COR-L47 (cell line): ENCODE results near the gene DNMT3A.

Experiments used
- DNase-seq: peaks from one replicate; lab custom pipeline; 2025; lab: John Stamatoyannopoulos, UW

The DNMT3A gene

GRCh38 chr2:25204190-25204838 is 137.4 kb downstream of the DNMT3A start:
- no peak for DNase-seq

- no peak for DNase-seq
These were observed 139.4 kb downstream of the DNMT3A start for GRCh38 chr2:25202275-25202674.

DNA sequence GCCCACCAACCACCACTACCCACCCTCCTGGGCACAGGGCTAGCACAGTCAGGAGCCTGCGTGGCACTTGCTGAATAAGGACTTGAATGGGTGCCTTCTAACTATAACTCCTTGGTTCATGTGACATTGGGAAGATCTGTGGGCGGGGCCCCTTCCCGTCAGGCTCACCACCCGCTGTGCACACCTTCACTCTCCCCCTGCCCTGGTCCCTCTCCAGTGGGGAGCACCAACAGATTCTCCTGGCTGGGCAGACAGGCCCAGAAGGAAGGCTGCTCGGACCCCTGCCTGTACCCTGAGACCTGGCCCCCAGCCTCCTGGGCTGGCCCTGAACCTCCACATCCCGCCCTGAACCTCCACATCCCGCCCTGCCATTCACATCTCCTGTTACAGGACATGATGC is 139.9 kb downstream of the DNMT3A start:
- no peak for DNase-seq

GRCh38 chr2:25201265-25201664 is 140.5 kb downstream of the DNMT3A start:
- DNase-seq = no peak

GRCh38 chr2:25198576-25198975 is 143.1 kb downstream of the DNMT3A start:
- no peak for DNase-seq

- DNase-seq = no peak
These were observed 143.6 kb downstream of the DNMT3A start for GRCh38 chr2:25198209-25198525.

DNA sequence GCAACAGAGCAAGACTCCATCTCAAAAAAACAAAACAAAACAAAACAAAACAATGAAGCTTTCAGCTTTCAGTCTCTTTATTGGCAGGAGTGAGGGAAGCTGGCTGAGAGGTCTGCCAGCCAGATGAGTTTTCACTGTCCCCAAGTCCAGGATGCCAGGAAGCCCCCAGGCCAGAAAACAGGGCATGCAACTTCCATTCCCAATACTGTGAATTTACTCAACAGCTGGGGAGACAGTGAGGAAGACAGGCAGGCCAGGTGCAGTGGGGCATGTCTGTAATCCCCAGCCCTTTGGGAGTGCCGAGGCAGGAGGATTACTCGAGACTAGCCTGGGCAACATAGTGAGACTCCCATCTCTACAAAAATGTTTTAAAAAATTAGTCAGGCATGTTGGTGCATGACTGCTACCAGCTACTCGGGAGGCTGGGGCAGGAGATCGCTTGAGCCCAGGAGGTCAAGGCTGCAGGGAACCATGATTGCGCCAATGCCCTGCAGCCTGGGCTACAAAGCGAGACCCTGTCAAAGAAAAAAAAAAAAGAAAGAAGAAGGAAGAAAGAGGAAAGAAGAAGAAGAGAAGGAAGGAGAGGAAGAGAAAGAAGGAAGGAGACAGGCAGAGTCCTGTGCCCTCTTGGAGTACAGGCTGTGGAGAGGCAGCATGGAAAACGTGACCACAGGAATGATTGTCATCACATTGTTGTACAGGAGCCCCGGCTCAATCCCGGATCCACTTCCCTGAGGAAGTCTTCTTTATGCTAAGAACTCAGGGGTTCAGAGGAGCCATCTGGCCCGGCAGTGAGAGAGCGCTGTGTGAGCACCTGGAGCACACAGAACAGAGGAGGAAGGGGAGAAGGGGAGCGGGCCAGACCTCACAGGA is 144.2 kb downstream of the DNMT3A start:
- no peak for DNase-seq

GRCh38 chr2:25194576-25195122 is 147.1 kb downstream of the DNMT3A start:
- DNase-seq = no peak

DNA sequence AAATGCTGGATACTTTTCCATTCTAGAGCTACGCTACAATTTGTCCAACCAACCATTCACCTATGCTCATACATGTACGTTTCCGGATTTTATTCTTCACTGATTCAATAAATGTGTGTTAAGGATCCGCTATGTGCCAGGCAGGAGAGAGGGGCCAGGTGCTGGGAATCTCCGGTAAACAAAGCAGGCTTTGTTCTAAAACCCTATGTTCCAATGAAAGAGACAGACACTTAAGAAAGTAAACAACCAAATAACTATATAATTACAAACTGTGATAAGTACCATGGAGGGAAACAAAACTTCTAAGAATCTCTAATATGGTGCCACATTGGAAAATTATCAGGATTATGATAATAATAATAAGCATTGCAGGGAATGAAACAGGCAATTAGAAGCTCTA is 151.2 kb downstream of the DNMT3A start:
- peak; percentile 60 for DNase-seq

GRCh38 chr2:25188405-25188804 is 153.3 kb downstream of the DNMT3A start:
- no peak for DNase-seq

- DNase-seq = no peak
These were observed 153.9 kb downstream of the DNMT3A start for GRCh38 chr2:25187729-25188350.

DNA sequence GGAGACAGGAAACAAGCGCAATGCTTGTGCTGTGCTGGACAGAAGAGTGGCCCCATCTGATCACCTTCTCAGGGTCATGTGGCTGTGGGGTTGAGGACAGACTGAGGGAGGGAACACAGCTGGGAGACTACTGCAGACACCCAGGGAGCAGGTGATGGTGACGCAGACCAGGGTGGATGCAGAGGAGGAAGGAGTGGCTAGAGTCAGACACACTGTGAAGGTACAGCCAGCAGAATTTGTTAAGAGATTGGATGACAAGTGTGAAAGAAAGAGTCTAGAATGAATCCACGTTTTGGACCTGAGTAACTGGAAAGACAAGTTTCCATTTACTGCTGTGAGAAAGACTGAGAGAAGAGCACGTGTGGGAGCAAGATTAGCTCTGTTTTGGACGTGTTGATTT is 157.5 kb downstream of the DNMT3A start:
- DNase-seq = no peak

GRCh38 chr2:25178976-25179375 is 162.7 kb downstream of the DNMT3A start:
- no peak for DNase-seq
